ENCODE results near the gene TRIM72. TPM values are rescaled to one million over a fixed set of nuclear protein-coding genes. Genes with fewer than 3 reads are reported as not detected.
A peak's percentile ranks its signal among the peaks of the same experiment; 100 is the strongest.

The TRIM72 gene
- polyA plus RNA-seq, 3 donors = 0.04 TPM; not detected in 2

GRCh38 chr16:31228206-31228605 is 14.3 kb downstream of the TRIM72 start:
- Histone ChIP-seq H3K4me1 (ENCODE audit: control insufficient read depth in 1 of 2, insufficient read depth in 2 of 2, low read length in 2 of 2) (no peaks in the 10 kb centered on the region), H4K20me1 (ENCODE audit: insufficient read depth, low read length) (no peaks in the 10 kb centered on the region), H3K9ac (ENCODE audit: insufficient read depth, low read length, poor library complexity, severe bottlenecking) (no peak overlapping the region), H3K4me2 (replicated peaks; ENCODE audit: extremely low read depth, low read length, poor library complexity, severe bottlenecking) (no peak overlapping the region), H3K27me3 (ENCODE audit: control insufficient read depth in 2 of 2, insufficient read depth in 2 of 2, low read length in 2 of 2) (peaks cover 0 to 2% of the 10 kb centered on the region in 2 donors), H3K27ac (ENCODE audit: low read depth in 1 of 2, low read length in 2 of 2) (no peak overlapping the region), H3K9me3 (replicated peaks in 1 of 2; ENCODE audit: control insufficient read depth in 1 of 2, insufficient read depth in 1 of 2, low read length in 2 of 2) (no peaks in the 10 kb centered on the region), H3K36me3 (replicated peaks in 1 of 2; ENCODE audit: control insufficient read depth in 1 of 2, insufficient read depth in 2 of 2, low read length in 2 of 2) (no peaks in the 10 kb centered on the region), H3K79me2 (ENCODE audit: insufficient read depth, low read length) (no peaks in the 10 kb centered on the region), H3K4me3 (replicated peaks in 1 of 3; ENCODE audit: low read depth in 2 of 3, low read length in 3 of 3) (no peak overlapping the region), H2AFZ (ENCODE audit: insufficient read depth, low read depth, low read length, poor library complexity, severe bottlenecking) (no peak overlapping the region)
- intact Hi-C loops (cut with micrococcal nuclease) = no loop called here
- Mint-ChIP-seq H3K9me3 (peaks cover 0 to 4% (median 0%) of the 10 kb centered on the region in 7 donors), H3K27ac (no peak overlapping the region), H3K36me3 (peaks cover 0 to 2% of the 10 kb centered on the region in 2 donors), H3K4me3 (no peak overlapping the region), H3K27me3 (ENCODE audit: low read depth in 3 of 3) (peaks cover 0 to 12% (median 6%) of the 10 kb centered on the region in 3 donors), H3K4me1 (peaks cover 8% of the 10 kb centered on the region)
- DNase-seq = no peak
- no peak for TF ChIP-seq CTCF (IDR thresholded peaks at IDR 0.05)
- WGBS (ENCODE audit: insufficient coverage) = 100% methylated on average over 1 of the region's 4 CpGs

- Histone ChIP-seq H3K9me3 (replicated peaks in 1 of 2; ENCODE audit: control insufficient read depth in 1 of 2, insufficient read depth in 1 of 2, low read length in 2 of 2) (peaks cover 0 to 2% of the 10 kb centered on the region in 2 donors), H3K9ac (ENCODE audit: insufficient read depth, low read length, poor library complexity, severe bottlenecking) (no peak overlapping the region), H3K4me2 (replicated peaks; ENCODE audit: extremely low read depth, low read length, poor library complexity, severe bottlenecking) (no peak overlapping the region), H4K20me1 (ENCODE audit: insufficient read depth, low read length) (no peaks in the 10 kb centered on the region), H2AFZ (ENCODE audit: insufficient read depth, low read depth, low read length, poor library complexity, severe bottlenecking) (no peak overlapping the region), H3K36me3 (replicated peaks in 1 of 2; ENCODE audit: control insufficient read depth in 1 of 2, insufficient read depth in 2 of 2, low read length in 2 of 2) (no peaks in the 10 kb centered on the region), H3K27ac (ENCODE audit: low read depth in 1 of 2, low read length in 2 of 2) (no peak overlapping the region), H3K79me2 (ENCODE audit: insufficient read depth, low read length) (no peaks in the 10 kb centered on the region), H3K27me3 (ENCODE audit: control insufficient read depth in 2 of 2, insufficient read depth in 2 of 2, low read length in 2 of 2) (peaks cover 0 to 2% of the 10 kb centered on the region in 2 donors), H3K4me1 (ENCODE audit: control insufficient read depth in 1 of 2, insufficient read depth in 2 of 2, low read length in 2 of 2) (no peaks in the 10 kb centered on the region), H3K4me3 (replicated peaks in 1 of 3; ENCODE audit: low read depth in 2 of 3, low read length in 3 of 3) (no peak overlapping the region)
- no peak for DNase-seq
- peaks cover 0 to 2% of the 10 kb centered on the region in 2 donors for H3K36me3 Mint-ChIP-seq
- no peak for TF ChIP-seq CTCF (IDR thresholded peaks at IDR 0.05)
- H3K27ac Mint-ChIP-seq = peak overlapping the region in 1 of 7 donors; percentile 64
- peaks cover 0 to 10% (median 4%) of the 10 kb centered on the region in 7 donors for H3K9me3 Mint-ChIP-seq
- peaks cover 8% of the 10 kb centered on the region for H3K4me1 Mint-ChIP-seq
- no peak overlapping the region for H3K4me3 Mint-ChIP-seq
- 38% methylated on average over 9 of the region's 10 CpGs for WGBS (ENCODE audit: insufficient coverage)
- peaks cover 0 to 11% (median 6%) of the 10 kb centered on the region in 3 donors for H3K27me3 Mint-ChIP-seq (ENCODE audit: low read depth in 3 of 3)
- intact Hi-C loops (cut with micrococcal nuclease) = no loop called here
Measured at GRCh38 chr16:31229501-31229900, 15.6 kb downstream of the TRIM72 start.
